Measurements from ENCODE around the gene ECM2. TPM values are rescaled to one million over a fixed set of nuclear protein-coding genes. Genes with fewer than 3 reads are reported as not detected.

Gene ECM2
- total RNA-seq, 1 experiment from 2014 or later: not detected

GRCh38 chr9:92480291-92480771, 55.5 kb downstream of the ECM2 start:
- DNase-seq: no peak
- intact Hi-C loops (cut with micrococcal nuclease; ENCODE audit: unreplicated experiment): no loop called here
- Mint-ChIP-seq H3K4me1 (ENCODE audit: low read depth, unreplicated experiment) (peaks cover 21% of the 10 kb centered on the region), H3K9me3 (ENCODE audit: low read depth, unreplicated experiment) (no peaks in the 10 kb centered on the region), H3K4me3 (ENCODE audit: low read depth, unreplicated experiment) (no peak overlapping the region), H3K36me3 (ENCODE audit: insufficient read depth, unreplicated experiment) (no peaks in the 10 kb centered on the region), H3K27me3 (ENCODE audit: unreplicated experiment) (no peaks in the 10 kb centered on the region), H3K27ac (ENCODE audit: unreplicated experiment) (no peak overlapping the region)
- TF ChIP-seq, protein P1, sequence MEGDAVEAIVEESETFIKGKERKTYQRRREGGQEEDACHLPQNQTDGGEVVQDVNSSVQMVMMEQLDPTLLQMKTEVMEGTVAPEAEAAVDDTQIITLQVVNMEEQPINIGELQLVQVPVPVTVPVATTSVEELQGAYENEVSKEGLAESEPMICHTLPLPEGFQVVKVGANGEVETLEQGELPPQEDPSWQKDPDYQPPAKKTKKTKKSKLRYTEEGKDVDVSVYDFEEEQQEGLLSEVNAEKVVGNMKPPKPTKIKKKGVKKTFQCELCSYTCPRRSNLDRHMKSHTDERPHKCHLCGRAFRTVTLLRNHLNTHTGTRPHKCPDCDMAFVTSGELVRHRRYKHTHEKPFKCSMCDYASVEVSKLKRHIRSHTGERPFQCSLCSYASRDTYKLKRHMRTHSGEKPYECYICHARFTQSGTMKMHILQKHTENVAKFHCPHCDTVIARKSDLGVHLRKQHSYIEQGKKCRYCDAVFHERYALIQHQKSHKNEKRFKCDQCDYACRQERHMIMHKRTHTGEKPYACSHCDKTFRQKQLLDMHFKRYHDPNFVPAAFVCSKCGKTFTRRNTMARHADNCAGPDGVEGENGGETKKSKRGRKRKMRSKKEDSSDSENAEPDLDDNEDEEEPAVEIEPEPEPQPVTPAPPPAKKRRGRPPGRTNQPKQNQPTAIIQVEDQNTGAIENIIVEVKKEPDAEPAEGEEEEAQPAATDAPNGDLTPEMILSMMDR (IDR thresholded peaks at IDR 0.05; ENCODE audit: unreplicated experiment): no peak
- no TSS peak for BruUV-seq (replicated peaks)
- CTCF ChIA-PET: no interaction called here

DNA sequence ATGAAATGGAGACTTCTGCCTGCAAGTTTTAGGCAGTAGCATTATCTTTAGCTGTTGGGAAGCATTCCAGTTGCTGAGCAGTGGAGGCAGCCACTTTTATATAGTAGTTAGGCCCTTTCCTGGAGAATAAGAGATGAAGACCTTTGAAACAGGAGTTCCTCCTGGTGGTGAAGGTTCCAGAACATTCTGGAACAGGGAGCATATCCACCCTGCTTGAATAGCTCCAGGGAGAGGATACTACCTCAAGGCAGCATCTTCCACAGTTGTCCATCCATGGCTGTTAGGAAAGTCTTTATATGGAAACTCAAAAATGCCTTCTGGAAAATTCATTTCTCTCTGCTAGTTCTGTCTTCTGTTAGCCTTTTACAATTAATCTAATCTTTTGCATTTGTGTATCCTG, 56.4 kb downstream of the ECM2 start:
- CTCF ChIA-PET: no interaction called here
- no peaks in the 10 kb centered on the region for H3K27me3 Mint-ChIP-seq (ENCODE audit: unreplicated experiment)
- BruUV-seq (replicated peaks): no TSS peak

GRCh38 chr9:92478783-92479182, 57.0 kb downstream of the ECM2 start:
- Mint-ChIP-seq H3K4me1 (ENCODE audit: low read depth, unreplicated experiment) (peaks cover 15% of the 10 kb centered on the region), H3K27ac (ENCODE audit: unreplicated experiment) (no peak overlapping the region), H3K9me3 (ENCODE audit: low read depth, unreplicated experiment) (no peaks in the 10 kb centered on the region), H3K36me3 (ENCODE audit: insufficient read depth, unreplicated experiment) (no peaks in the 10 kb centered on the region), H3K27me3 (ENCODE audit: unreplicated experiment) (no peaks in the 10 kb centered on the region), H3K4me3 (ENCODE audit: low read depth, unreplicated experiment) (no peak overlapping the region)
- TF ChIP-seq, protein P1 (IDR thresholded peaks at IDR 0.05; ENCODE audit: unreplicated experiment): no peak
- BruUV-seq (replicated peaks): no TSS peak
- CTCF ChIA-PET: no interaction called here
- no peak for DNase-seq
- intact Hi-C loops (cut with micrococcal nuclease; ENCODE audit: unreplicated experiment): no loop called here

More for the DNA sequence above, 56.4 kb downstream of the ECM2 start:
- intact Hi-C loops (cut with micrococcal nuclease; ENCODE audit: unreplicated experiment): no loop called here
- no peak overlapping the region for H3K4me3 Mint-ChIP-seq (ENCODE audit: low read depth, unreplicated experiment)
- no peak overlapping the region for H3K27ac Mint-ChIP-seq (ENCODE audit: unreplicated experiment)
- DNase-seq: no peak
- H3K36me3 Mint-ChIP-seq (ENCODE audit: insufficient read depth, unreplicated experiment): no peaks in the 10 kb centered on the region
- TF ChIP-seq, protein P1 (IDR thresholded peaks at IDR 0.05; ENCODE audit: unreplicated experiment): no peak
- peaks cover 21% of the 10 kb centered on the region for H3K4me1 Mint-ChIP-seq (ENCODE audit: low read depth, unreplicated experiment)
- no peaks in the 10 kb centered on the region for H3K9me3 Mint-ChIP-seq (ENCODE audit: low read depth, unreplicated experiment)

DNA sequence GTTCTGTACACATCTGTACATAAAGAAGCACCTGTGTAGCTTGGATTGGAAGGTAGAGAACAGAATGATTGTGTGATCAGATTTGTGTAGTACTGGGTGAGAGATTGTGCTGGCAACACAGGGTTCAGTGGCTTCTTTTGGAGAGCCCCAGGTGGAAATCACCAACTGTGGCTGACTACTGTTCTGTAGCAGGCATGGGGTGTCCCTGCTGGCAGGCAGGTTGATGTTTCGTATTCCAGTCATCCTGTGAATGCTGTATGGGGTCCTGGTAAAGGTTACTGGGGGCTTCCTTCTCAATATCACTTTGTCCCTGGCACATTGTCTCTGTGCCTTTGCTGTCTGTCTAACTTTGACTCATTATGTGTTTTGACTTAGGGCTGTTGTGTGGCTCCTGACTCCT, 58.8 kb downstream of the ECM2 start:
- Mint-ChIP-seq H3K27ac (ENCODE audit: unreplicated experiment) (no peak overlapping the region), H3K4me1 (ENCODE audit: low read depth, unreplicated experiment) (peaks cover 12% of the 10 kb centered on the region), H3K27me3 (ENCODE audit: unreplicated experiment) (no peaks in the 10 kb centered on the region), H3K4me3 (ENCODE audit: low read depth, unreplicated experiment) (no peak overlapping the region), H3K36me3 (ENCODE audit: insufficient read depth, unreplicated experiment) (no peaks in the 10 kb centered on the region), H3K9me3 (ENCODE audit: low read depth, unreplicated experiment) (no peaks in the 10 kb centered on the region)
- CTCF ChIA-PET: no interaction called here
- TF ChIP-seq, protein P1 (IDR thresholded peaks at IDR 0.05; ENCODE audit: unreplicated experiment): no peak
- no TSS peak for BruUV-seq (replicated peaks)
- intact Hi-C loops (cut with micrococcal nuclease; ENCODE audit: unreplicated experiment): no loop called here
- DNase-seq: no peak

All from Calu3 (cell line).